Tibial artery (tissue), 4 donors: ENCODE data around the gene RAP1GAP2.

Experiments used
- DNase-seq, 2 donors: peaks; one replicate each; pipeline ENCODE4 v3.0.0-alpha.2; 2019
- H3K27ac ChIP-seq, 2 donors: fragments of 200-600 bp; sonication (generic) in 1 of 2; 1 replicate in 1 of 2; 2 replicates in 1 of 2; pipeline ENCODE4 v1.5.1; 2018 to 2019; ENCODE audit warnings: mild to moderate bottlenecking in 1 of 2
- H3K27me3 ChIP-seq, 2 donors: fragments of 200-600 bp; sonication (generic) in 1 of 2; one replicate each; pipeline versions ENCODE4 v1.5.1 to v1.6.0; 2016 to 2019
- H3K36me3 ChIP-seq, 3 donors: fragments of 200-600 bp; sonication (generic) in 2 of 3; one replicate each; pipeline ENCODE4 v1.5.1; 2016 to 2019; ENCODE audit warnings: mild to moderate bottlenecking in 2 of 3
- H3K4me1 ChIP-seq, 4 donors: fragments of 200-600 bp; sonication (generic) in 2 of 4; 1 replicate in 3 of 4; 2 replicates in 1 of 4; pipeline ENCODE4 v1.5.1; 2016 to 2019
- H3K4me3 ChIP-seq, 2 donors: fragments of 200-600 bp; sonication (generic) in 1 of 2; 1 replicate in 1 of 2; 2 replicates in 1 of 2; pipeline ENCODE4 v1.5.1; 2018 to 2019; ENCODE audit warnings: mild to moderate bottlenecking in 2 of 2
- H3K9me3 ChIP-seq, 3 donors: fragments of 200-600 bp; sonication (generic) in 1 of 3; one replicate each; pipeline ENCODE4 v1.5.1; 2016 to 2019
- intact Hi-C: fragments of 100-400 bp; cut with DNase I; formaldehyde crosslinking; loops from one replicate; pipeline ENCODE4 v1.15.0; 2023; ENCODE audit warnings: low total_unique reads
- TF ChIP-seq, protein P1 (sequence below), 2 experiments: fragments of 200-600 bp in 1 of 2; fragments of 450-650 bp in 1 of 2; IDR thresholded peaks; one replicate each; pipeline ENCODE4 v1.5.1; 2017 to 2019; ENCODE audit warnings: antibody characterized with exemption in 2 of 2, mild to moderate bottlenecking in 1 of 2, moderate library complexity in 1 of 2

Gene RAP1GAP2

DNA sequence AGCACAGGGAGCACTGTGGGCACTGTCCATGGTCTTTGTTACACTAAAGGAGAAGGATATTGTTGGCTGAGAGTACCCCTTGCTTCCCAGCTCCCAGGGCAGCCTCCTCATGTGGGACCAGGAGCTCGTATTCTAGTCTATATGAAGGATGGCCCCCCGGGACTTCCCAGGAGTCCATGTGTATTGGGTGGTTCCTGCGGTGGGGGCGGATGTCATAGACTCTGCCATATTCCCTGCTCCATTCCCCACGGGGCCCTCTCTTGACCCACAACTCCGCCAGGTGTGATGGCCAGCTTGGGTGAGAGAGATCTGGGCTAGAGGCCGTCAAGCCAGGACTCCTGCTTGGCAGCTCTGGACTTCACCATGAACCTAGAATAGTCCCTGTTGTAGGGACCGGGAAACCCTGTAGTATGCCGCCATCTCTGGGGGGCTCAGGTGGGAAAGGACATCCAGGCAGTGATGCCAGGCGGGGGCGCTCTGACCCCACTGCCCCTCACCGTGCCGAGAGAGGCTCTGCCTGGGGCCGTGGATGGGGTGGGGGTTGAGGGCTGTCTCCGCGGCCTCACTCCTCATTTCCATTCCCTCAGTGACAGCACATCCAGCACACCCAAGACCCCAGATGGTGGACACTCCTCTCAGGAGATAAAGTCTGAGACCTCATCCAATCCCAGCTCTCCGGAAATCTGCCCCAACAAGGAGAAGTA is 229.3 kb downstream of the RAP1GAP2 start:
- Histone ChIP-seq H3K27ac (no peak overlapping the region), H3K36me3 (peaks cover 11 to 42% (median 18%) of the 10 kb centered on the region in 3 donors), H3K4me1 (no peaks in the 10 kb centered on the region), H3K27me3 (no peaks in the 10 kb centered on the region), H3K9me3 (peaks cover 0 to 8% (median 7%) of the 10 kb centered on the region in 3 donors), H3K4me3 (no peak overlapping the region)
- peak; percentile 8 to 49 for DNase-seq
- intact Hi-C loops: no loop called here
- TF ChIP-seq, protein P1, sequence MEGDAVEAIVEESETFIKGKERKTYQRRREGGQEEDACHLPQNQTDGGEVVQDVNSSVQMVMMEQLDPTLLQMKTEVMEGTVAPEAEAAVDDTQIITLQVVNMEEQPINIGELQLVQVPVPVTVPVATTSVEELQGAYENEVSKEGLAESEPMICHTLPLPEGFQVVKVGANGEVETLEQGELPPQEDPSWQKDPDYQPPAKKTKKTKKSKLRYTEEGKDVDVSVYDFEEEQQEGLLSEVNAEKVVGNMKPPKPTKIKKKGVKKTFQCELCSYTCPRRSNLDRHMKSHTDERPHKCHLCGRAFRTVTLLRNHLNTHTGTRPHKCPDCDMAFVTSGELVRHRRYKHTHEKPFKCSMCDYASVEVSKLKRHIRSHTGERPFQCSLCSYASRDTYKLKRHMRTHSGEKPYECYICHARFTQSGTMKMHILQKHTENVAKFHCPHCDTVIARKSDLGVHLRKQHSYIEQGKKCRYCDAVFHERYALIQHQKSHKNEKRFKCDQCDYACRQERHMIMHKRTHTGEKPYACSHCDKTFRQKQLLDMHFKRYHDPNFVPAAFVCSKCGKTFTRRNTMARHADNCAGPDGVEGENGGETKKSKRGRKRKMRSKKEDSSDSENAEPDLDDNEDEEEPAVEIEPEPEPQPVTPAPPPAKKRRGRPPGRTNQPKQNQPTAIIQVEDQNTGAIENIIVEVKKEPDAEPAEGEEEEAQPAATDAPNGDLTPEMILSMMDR (IDR thresholded peaks at IDR 0.05): no peak

DNA sequence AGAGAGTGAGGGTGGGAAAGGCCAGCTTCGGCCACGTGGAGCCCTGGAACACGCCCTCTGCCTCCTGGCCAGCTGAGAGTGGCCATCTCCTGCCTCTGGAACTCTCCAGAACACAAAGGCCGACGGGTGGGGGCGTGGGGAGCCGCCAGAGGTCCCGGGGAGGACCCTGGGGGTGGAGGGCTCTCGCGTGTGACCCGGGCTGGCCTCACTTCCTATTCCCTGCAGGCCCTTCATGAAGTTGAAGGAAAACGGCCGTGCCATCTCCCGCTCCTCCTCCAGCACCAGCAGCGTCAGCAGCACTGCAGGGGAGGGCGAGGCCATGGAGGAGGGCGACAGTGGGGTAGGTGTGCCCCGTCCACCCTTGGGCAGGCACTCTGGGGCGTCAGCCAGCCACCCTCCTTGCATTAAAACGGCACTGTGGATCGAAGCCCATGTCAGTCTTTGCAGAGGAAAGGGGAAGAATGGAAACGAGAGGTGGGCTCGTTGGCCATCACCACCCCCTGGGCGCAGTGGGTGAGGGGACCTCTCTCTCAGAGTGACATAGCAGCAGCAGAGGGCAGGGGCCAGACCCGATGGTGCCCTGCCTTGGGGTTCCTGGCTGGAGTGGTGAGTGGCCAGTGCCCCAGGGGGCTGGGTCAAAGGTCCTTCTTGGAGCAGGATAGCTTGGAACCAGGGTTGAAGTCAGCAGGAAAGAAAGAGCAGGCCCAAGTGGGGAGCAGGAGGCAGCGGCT is 230.1 kb downstream of the RAP1GAP2 start:
- intact Hi-C loops: no loop called here
- peaks cover 11 to 44% (median 21%) of the 10 kb centered on the region in 3 donors for H3K36me3 ChIP-seq
- DNase-seq: peak; percentile 15 to 57
- H3K27ac ChIP-seq: no peak overlapping the region
- no peaks in the 10 kb centered on the region for H3K4me1 ChIP-seq
- no peak overlapping the region for H3K4me3 ChIP-seq
- no peaks in the 10 kb centered on the region for H3K27me3 ChIP-seq
- TF ChIP-seq, protein P1 (IDR thresholded peaks at IDR 0.05): no peak
- peaks cover 0 to 8% (median 7%) of the 10 kb centered on the region in 3 donors for H3K9me3 ChIP-seq

DNA sequence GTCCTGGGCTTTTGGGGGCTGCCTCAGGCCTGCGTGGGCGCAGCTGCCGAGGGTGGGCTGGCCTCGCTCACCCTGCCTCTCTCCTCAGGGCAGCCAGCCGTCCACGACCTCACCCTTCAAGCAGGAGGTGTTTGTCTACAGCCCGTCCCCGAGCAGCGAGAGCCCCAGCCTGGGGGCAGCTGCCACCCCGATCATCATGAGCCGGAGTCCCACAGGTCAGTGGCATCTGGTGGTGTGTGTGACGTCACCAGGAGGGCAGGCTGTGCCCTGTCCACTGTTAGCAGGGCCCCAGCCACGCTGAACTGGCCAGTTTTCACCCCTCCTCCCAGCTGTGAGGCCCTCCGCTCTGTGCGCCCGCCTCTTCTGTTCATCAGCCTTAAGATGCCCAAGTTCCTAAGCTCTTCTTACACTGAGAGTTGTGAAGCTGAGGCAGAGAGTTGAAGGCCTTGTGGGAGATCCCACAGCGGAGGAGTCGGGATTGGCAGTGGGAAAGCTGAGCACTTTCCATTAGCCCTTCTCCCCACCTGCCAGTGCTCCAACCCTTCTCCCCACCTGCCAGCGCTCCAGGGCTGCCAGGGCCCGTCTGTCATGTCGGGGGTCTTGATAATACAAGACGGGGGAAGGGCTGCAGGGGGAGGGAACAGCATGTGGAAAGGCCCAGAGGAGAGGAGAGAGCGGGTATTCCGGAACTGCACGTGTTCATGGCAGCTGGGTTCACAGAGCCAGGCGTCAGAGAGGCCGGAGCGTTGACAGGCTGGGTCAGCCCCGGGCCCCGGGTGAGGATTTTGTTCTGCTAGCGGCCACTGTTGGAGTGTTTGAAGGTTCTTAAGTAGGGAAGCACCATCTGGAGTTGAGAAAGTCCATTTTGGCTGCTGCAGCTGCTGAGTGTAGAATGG is 230.9 kb downstream of the RAP1GAP2 start:
- no peak overlapping the region for H3K27ac ChIP-seq
- peak; percentile 14 to 60 for DNase-seq
- H3K4me1 ChIP-seq: no peaks in the 10 kb centered on the region
- TF ChIP-seq, protein P1 (IDR thresholded peaks at IDR 0.05): no peak
- peaks cover 0 to 8% (median 7%) of the 10 kb centered on the region in 3 donors for H3K9me3 ChIP-seq
- intact Hi-C loops: no loop called here
- H3K4me3 ChIP-seq: no peak overlapping the region
- H3K36me3 ChIP-seq: peaks cover 4 to 44% (median 13%) of the 10 kb centered on the region in 3 donors
- no peaks in the 10 kb centered on the region for H3K27me3 ChIP-seq

DNA sequence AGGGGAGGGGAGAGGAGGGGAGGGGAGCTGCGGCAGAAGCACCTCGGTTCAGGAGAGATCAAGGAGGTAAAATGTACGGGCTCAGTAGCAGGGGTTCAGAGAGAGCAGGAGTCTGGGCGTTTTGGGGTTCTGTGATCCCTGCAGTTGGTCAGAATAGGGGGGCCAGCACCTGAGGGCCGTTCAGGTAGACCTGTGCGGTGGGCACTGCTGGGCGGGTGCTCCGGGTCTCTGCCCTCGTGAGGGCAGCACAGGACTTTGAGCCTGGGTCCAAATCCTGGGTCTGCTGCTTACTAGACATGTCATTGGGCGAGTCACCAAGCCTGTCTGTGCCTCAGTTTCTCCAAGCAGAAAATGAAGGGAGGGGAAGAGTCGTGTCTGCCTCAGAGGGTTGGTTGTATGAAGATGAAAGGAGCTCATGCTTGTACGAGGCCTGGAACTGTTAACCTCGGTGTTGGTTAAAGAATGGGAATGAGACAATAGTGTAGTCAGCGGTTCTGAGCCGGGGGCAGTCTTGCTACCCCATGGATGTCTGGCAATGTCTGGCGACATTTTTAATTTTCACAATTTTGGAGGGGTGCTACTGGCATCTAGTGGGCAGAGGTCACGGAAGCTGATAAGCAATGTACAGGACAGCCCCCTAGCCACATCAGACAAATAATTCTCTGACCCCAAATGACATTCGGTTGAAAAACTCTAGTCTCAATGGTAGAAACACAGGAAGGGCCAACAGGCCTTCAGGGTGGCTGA is 231.7 kb downstream of the RAP1GAP2 start:
- Histone ChIP-seq H3K27me3 (no peaks in the 10 kb centered on the region), H3K27ac (no peak overlapping the region), H3K9me3 (peaks cover 0 to 4% (median 3%) of the 10 kb centered on the region in 3 donors), H3K36me3 (peaks cover 0 to 44% (median 7%) of the 10 kb centered on the region in 3 donors), H3K4me1 (no peaks in the 10 kb centered on the region), H3K4me3 (no peak overlapping the region)
- TF ChIP-seq, protein P1 (IDR thresholded peaks at IDR 0.05): no peak
- intact Hi-C loops: no loop called here
- peak in 1 of 2 donors; percentile 6 for DNase-seq
